Measurements from ENCODE around the gene LRRC45. TPM values are rescaled to one million over a fixed set of nuclear protein-coding genes. Genes with fewer than 3 reads are reported as not detected.

Gene LRRC45
- total RNA-seq, 4 donors from 2014 or later: 15.3 to 33.0 (median 18.9) TPM

DNA sequence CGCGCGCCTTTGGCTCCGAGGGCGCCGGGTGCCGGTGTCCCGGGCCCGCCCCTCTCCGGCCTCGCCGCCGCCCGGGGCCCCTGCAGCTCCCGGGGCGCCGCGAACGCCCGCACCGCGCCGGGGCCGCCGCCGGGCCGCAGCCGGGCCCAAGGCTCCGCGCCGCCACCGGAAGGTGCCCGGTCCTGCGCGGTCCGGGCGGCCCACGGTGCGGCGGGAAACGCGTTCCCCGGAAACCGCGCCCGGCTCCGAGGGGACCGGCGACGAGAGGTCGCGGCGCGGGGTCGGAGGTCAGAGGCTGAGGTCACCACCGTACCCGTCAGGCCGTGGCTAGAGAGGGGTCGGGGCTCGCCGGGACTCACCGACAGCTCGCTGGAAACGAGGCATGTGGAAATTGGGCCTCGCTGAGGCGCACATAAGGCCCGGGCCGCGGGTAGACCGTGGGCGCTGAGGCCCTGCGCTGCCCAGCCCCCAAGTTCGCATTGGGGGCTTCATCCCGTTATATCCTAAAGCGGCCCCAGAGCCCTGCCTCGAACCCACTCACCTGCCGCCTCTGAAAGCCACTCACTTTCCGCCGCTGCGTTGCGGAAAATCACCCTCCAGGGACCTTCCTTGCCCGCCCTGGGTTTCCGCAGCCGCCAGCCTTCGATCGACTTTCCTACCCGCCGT is 42.7 kb downstream of the LRRC45 start, which contains the start of gene DUS1L:
Gene DUS1L (minus strand): TSS at position 167 of the 666 bp plus-strand sequence. CDS start 745 bp downstream, outside the sequence.
- Histone ChIP-seq H3K27ac (peak within 1 kb of the TSS; percentile 84 to 94 (median 85)), H3K4me1 (peaks cover 20 to 28% of the 10 kb centered on the region in 2 donors), H3K9me3 (no peaks in the 10 kb centered on the region), H3K27me3 (no peaks in the 10 kb centered on the region), H3K4me3 (replicated peaks in 1 of 3) (peak within 1 kb of the TSS; percentile 47 to 91 (median 79)), H3K36me3 (peaks cover 9 to 22% of the 10 kb centered on the region in 2 donors)
- intact Hi-C loops (cut with DNase I): no loop called here
- TF ChIP-seq, protein P1, sequence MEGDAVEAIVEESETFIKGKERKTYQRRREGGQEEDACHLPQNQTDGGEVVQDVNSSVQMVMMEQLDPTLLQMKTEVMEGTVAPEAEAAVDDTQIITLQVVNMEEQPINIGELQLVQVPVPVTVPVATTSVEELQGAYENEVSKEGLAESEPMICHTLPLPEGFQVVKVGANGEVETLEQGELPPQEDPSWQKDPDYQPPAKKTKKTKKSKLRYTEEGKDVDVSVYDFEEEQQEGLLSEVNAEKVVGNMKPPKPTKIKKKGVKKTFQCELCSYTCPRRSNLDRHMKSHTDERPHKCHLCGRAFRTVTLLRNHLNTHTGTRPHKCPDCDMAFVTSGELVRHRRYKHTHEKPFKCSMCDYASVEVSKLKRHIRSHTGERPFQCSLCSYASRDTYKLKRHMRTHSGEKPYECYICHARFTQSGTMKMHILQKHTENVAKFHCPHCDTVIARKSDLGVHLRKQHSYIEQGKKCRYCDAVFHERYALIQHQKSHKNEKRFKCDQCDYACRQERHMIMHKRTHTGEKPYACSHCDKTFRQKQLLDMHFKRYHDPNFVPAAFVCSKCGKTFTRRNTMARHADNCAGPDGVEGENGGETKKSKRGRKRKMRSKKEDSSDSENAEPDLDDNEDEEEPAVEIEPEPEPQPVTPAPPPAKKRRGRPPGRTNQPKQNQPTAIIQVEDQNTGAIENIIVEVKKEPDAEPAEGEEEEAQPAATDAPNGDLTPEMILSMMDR (IDR thresholded peaks at IDR 0.05): no peak
- peak; percentile 4 to 55 for TF ChIP-seq POLR2A (IDR thresholded peaks at IDR 0.05)
- peak; percentile 44 to 45 for DNase-seq
- 23 to 32% methylated on average over 23 to 40 of the region's 88 CpGs for WGBS, 2 donors

DNA sequence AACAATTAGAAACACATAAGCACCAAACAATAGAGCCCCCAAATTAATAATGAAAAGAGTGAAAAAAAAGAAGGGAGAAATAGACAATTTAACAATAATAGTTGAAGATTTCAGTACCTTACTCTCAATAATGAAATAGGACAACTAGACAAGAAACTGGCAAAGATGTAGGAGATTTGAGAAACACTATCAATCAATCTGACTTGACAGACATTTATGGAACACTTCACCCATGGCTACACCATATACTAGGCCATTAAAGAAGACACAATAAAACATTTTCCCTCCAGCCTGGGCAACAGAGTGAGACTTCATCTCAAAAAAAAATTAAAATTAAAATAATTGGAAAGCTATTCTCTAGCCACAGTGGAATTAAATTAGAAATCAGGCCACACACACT is 47.5 kb downstream of the LRRC45 start:
- Histone ChIP-seq H3K4me1 (peaks cover 7 to 9% of the 10 kb centered on the region in 2 donors), H3K4me3 (replicated peaks in 1 of 3) (no peak overlapping the region), H3K9me3 (no peaks in the 10 kb centered on the region), H3K27ac (no peak overlapping the region), H3K36me3 (no peaks in the 10 kb centered on the region), H3K27me3 (no peaks in the 10 kb centered on the region)
- no peak for TF ChIP-seq POLR2A (IDR thresholded peaks at IDR 0.05)
- TF ChIP-seq, protein P1 (IDR thresholded peaks at IDR 0.05): no peak
- no peak for DNase-seq
- intact Hi-C loops (cut with DNase I): no loop called here

DNA sequence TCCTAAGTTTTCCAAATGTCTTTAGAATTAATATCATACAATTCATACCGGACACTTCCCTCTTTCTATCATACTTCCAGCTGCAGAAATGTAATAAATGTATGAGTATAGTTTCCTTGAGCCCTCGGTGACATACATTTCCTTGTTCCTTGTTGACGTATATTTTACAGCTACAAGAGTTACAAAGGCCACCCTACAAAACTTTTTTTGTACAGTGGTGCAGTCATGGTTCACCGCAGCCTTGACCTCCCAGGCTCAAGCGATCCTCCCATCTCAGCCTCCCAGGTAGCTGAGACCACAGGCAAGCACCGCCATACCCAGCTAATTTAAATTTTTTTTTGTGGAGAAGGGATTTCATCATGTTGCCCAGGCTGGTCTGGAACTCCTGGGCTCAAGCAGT is 49.7 kb downstream of the LRRC45 start:
- DNase-seq: no peak
- intact Hi-C loops (cut with DNase I): no loop called here
- 86 to 92% methylated on average over 6 of the region's 6 CpGs for WGBS, 2 donors

GRCh38 chr17:82073446-82073845 is 50.3 kb downstream of the LRRC45 start:
- no peak for TF ChIP-seq POLR2A (IDR thresholded peaks at IDR 0.05)
- TF ChIP-seq, protein P1 (IDR thresholded peaks at IDR 0.05): no peak
- no peaks in the 10 kb centered on the region for H3K9me3 ChIP-seq
- WGBS, 2 donors: 73 to 78% methylated on average over 9 of the region's 9 CpGs
- intact Hi-C loops (cut with DNase I): no loop called here
- H3K27me3 ChIP-seq: no peaks in the 10 kb centered on the region
- H3K36me3 ChIP-seq: no peaks in the 10 kb centered on the region
- no peak for DNase-seq
- no peak overlapping the region for H3K27ac ChIP-seq
- H3K4me3 ChIP-seq (replicated peaks in 1 of 3): no peak overlapping the region
- no peaks in the 10 kb centered on the region for H3K4me1 ChIP-seq

More for the DNA sequence above, 49.7 kb downstream of the LRRC45 start:
- H3K27me3 ChIP-seq: no peaks in the 10 kb centered on the region
- no peaks in the 10 kb centered on the region for H3K36me3 ChIP-seq
- H3K4me3 ChIP-seq (replicated peaks in 1 of 3): no peak overlapping the region
- TF ChIP-seq, protein P1 (IDR thresholded peaks at IDR 0.05): no peak
- TF ChIP-seq POLR2A (IDR thresholded peaks at IDR 0.05): no peak
- H3K4me1 ChIP-seq: no peaks in the 10 kb centered on the region
- no peaks in the 10 kb centered on the region for H3K9me3 ChIP-seq
- no peak overlapping the region for H3K27ac ChIP-seq

DNA sequence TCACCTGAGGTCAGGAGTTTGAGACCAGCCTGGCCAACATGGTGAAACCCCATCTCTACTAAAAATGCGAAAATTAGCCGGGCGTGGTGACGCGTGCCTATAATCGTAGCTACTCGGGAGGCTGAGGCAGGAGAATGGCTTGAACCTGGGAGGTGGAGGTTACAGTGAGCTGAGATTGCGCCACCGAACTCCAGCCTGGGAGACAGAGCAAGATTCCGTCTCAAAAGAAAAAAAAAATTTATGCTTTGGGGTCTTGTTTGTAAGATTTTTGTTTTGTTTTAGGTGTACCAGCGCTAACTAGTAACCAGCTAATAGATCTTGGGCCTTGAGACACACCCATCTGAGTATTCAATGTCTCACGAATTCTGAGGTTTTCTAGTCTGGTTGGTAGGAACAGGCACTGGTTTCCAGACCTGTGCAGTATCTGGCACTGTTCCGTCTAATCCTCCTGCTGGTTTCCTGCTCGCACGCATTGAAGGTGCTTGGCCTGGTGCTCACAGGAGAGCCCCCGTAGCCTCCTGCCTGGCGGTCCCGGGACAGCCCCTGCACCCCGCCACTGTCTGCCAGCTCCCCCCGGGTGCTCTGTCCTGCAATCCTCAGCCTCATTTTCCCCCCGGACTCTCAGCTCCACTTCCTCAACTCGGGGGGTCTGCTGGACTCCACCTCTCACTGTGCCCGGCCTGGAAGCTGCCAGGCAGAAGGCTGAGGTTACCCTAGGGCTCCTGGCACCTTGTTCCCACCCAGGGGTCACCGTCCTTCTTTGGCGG is 53.1 kb downstream of the LRRC45 start:
- 85 to 89% methylated on average over 25 of the region's 25 CpGs for WGBS, 2 donors
- no peak for DNase-seq
- intact Hi-C loops (cut with DNase I): no loop called here

More for the DNA sequence above, 53.1 kb downstream of the LRRC45 start:
- Histone ChIP-seq H3K9me3 (no peaks in the 10 kb centered on the region), H3K36me3 (peaks cover 4 to 22% of the 10 kb centered on the region in 2 donors), H3K27me3 (no peaks in the 10 kb centered on the region), H3K4me3 (replicated peaks in 1 of 3) (no peak overlapping the region), H3K4me1 (no peaks in the 10 kb centered on the region), H3K27ac (no peak overlapping the region)
- no peak for TF ChIP-seq POLR2A (IDR thresholded peaks at IDR 0.05)
- TF ChIP-seq, protein P1 (IDR thresholded peaks at IDR 0.05): no peak
